Fibroblast of mammary gland (primary cell): ENCODE data around the gene SH2D6.
A peak's percentile ranks its signal among the peaks of the same experiment; 100 is the strongest.

ENCODE experiments used
- DNase-seq: peaks from one replicate; pipeline ENCODE4 v3.0.0-alpha.2; 2010; ENCODE audit warnings: low read depth
- H3K4me3 ChIP-seq: 2 replicates; pipeline ENCODE4 v1.5.1; 2011; ENCODE audit warnings: low read depth, mild to moderate bottlenecking, low read length, moderate library complexity; ENCODE audit not compliant: control insufficient read depth
- TF ChIP-seq, protein P1 (sequence below): conservative IDR thresholded peaks from 2 replicates; pipeline ENCODE4 v1.5.1; 2011; ENCODE audit warnings: low read depth, low read length, inconsistent platforms; ENCODE audit not compliant: control insufficient read depth, insufficient read depth

SH2D6 gene

DNA sequence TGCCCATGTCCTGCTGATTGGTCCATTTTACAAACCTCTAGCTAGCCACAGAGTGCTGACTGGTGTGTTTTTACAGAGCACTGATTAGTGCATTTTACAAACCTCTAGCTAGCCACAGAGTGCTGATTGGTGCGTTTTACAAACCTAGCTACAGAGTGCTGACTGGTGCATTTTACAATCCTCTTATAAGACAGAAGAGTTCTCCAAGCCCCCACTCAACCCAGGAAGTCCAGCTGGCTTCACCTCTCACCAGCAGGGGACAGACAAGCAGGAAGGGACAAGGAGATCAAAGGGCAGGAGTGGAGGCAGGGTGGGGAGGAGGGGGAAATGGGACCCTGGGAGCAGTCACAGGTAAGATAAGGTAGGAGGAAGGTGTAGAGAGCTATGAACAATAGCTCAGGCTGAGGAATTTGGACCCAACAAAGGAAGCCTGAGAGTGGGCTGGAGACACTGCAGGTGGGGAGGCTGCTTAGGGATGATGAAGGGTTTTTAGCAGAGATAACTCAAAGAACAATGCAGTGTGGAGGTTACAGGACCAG is 37.1 kb downstream of the SH2D6 start:
- H3K4me3 ChIP-seq = no peak overlapping the region
- DNase-seq = no peak
- TF ChIP-seq, protein P1, sequence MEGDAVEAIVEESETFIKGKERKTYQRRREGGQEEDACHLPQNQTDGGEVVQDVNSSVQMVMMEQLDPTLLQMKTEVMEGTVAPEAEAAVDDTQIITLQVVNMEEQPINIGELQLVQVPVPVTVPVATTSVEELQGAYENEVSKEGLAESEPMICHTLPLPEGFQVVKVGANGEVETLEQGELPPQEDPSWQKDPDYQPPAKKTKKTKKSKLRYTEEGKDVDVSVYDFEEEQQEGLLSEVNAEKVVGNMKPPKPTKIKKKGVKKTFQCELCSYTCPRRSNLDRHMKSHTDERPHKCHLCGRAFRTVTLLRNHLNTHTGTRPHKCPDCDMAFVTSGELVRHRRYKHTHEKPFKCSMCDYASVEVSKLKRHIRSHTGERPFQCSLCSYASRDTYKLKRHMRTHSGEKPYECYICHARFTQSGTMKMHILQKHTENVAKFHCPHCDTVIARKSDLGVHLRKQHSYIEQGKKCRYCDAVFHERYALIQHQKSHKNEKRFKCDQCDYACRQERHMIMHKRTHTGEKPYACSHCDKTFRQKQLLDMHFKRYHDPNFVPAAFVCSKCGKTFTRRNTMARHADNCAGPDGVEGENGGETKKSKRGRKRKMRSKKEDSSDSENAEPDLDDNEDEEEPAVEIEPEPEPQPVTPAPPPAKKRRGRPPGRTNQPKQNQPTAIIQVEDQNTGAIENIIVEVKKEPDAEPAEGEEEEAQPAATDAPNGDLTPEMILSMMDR = no peak

DNA sequence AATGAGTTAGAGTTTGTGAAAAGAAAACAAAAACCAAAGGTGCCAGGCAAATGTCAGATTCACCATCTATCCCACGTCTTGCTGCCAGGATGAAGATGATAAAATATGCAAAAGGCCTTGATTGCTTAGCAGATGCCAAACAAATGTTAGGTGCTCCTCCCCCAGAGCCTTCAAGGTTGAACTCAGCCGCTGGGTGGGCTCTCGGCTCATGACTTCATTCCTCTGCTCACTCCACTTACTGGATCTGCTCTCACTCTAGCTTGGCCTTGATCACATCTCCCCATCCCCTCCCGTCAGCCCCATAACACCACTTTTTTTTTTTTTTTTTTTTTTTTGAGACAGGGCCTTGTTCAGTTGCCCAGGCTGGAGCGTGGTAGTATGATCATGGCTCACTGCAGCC is 38.5 kb downstream of the SH2D6 start:
- no peak for DNase-seq
- H3K4me3 ChIP-seq = no peak overlapping the region
- TF ChIP-seq, protein P1 = no peak

DNA sequence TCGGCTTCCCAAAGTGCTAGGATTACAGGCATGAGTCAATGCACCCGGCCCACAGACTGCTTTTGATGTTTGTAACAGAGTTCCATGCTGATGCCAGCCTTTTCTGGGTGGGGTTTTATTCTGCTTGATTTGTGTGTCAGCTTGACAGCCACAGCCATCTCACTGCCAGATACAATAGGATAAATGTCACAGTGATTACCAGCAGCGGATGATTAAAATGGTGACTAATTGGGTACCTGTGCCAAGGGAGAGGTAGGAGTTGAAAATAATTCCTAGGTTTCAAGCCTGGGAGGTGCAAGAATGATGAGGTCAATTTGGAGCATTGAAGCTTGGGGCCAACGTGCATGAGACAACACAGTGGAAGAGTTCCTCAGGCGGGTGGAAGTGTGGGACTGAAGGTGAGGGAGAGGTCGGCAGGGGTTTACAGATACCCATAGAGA is 39.4 kb downstream of the SH2D6 start:
- no peak overlapping the region for H3K4me3 ChIP-seq
- TF ChIP-seq, protein P1 = no peak
- peak; percentile 71 for DNase-seq

DNA sequence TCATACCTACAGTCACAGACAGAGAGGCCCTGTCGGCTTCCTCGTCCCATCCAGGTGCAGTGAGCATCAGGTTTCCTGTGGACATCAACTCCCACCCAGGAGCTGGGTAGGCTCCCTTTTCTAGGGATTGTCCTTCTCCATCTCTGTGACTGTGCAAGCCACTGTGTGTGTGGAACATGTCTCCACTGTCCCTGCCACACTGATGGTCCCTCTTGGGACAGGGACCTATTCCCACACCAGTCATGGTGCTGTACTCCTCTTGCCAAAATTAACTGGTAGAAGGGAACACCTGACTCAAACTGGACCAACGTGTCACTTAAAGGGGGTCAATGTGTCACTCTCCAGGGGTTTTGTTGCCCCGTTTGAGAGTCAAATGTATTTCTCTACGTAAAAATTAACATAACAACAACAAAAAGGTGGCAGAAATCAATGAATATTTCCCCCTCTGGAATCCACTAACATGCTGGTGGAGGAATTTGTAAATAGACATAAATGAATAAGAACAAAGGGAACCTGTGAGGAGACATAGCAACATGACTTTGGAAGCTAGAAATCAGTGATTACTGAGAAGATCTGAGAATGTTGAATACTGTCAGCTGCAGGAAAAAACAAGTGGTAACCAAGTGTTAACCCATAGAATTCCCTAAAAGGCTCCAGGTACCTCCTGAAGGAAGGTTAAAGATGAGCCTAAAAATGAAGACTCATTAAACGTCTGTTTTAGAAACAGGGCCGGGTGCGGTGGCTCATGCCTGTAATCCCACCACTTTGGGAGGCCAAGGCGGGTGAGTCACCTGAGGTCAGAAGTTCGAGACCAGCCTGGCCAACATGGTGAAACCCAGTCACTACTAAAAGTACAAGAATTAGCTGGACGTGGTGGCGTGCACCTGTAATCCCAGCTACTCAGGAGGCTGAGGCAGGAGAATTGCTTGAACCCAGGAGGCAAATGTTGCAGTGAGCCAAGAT is 40.4 kb downstream of the SH2D6 start:
- TF ChIP-seq, protein P1 = no peak
- DNase-seq = peak; percentile 28
- H3K4me3 ChIP-seq = no peak overlapping the region

DNA sequence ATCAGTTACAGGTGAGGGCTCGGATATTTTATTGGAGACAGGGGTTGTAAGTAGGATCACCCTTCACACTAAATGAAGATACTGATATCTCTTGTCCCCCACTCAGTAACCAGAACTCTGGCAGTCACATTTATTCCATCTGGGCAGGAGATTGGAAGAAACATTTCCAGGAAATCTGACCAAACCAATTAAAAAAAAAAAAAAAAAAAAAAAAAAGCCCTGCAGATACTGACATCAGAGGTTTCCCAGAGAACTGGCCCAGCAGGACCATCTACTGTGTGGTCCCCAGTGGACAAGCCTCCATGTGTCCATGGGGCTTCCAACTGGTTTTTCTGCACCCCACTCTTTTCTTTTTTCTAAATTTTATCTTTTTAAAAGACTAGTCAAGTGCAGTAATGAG is 41.3 kb downstream of the SH2D6 start:
- peak; percentile 18 for DNase-seq
- no peak overlapping the region for H3K4me3 ChIP-seq
- TF ChIP-seq, protein P1 = no peak

DNA sequence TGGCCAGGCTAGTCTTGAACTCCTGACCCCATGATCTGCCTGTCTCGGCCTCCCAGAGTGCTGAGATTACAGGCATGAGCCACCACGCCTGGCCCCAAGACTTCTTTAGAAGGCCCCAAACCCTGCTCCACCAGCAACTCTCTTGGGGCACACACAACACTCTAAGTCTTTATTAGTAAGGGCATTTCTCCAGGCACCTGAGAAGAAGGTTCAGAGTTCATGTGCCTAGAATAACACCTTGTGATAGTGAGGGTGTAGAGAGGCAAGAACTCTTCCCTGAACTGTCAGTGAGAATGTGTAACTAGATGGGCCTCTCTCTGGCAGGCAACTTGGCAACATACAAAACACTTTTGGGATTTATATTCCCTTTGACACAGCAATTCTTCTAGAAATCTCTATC is 43.8 kb downstream of the SH2D6 start:
- TF ChIP-seq, protein P1 = no peak
- no peak for DNase-seq
- no peak overlapping the region for H3K4me3 ChIP-seq
